HepG2 (cell line): ENCODE data around the gene ZNF331. TPM values are rescaled to one million over a fixed set of nuclear protein-coding genes. Genes with fewer than 3 reads are reported as not detected.

Experiments
- ATAC-seq: fragments of 200-7000 bp; cut with Tn5 transposase; 3 replicates; pipeline ENCODE4 v1.9.1; 2020; ENCODE audit warnings: mild to moderate bottlenecking, moderate library complexity
- BruUV-seq: library from RNA; stranded (reverse); fragments of 400-500 nt; replicated peaks from 2 replicates; lab custom pipeline; 2021; lab: Mats Ljungman, UMichigan
- CTCF ChIA-PET: fragments of 300-600 bp; formaldehyde crosslinking; extraction: SDS; loops from one replicate; lab custom pipeline; 2021; ENCODE audit warnings: low total read pairs, inconsistent platforms, low intra/inter-chr PET ratio; lab: Yijun Ruan, JAX
- POLR2A ChIA-PET: fragments of 350-600 bp; sonication (Branson Sonifier 250); formaldehyde crosslinking; loops from one replicate; lab custom pipeline; 2020; ENCODE audit warnings: antibody characterized with exemption, inconsistent platforms; lab: Yijun Ruan, JAX
- DNase-seq: peaks from one replicate; pipeline ENCODE4 v3.0.0-alpha.2; 2015; ENCODE audit warnings: low spot score
- FAIRE-seq: peaks from 3 replicates; lab custom pipeline; 2011; peaks lifted over from hg19 to GRCh38; lab: Jason Lieb, UNC
- H2AFZ ChIP-seq: one replicate; pipeline ENCODE4 v1.6.1; 2011; ENCODE audit warnings: low read length, inconsistent platforms
- H3K27ac ChIP-seq: fragments of 300-600 bp; 3 replicates; pipeline ENCODE4 v1.8.0; 2011; ENCODE audit warnings: mixed run types, mild to moderate bottlenecking, mixed read lengths, low read length, inconsistent platforms; ENCODE audit not compliant: insufficient read depth; ENCODE audit errors: extremely low read length
- H3K27me3 ChIP-seq, 2 experiments: fragments of 200-600 bp in 1 of 2; 2 replicates in 1 of 2; 3 replicates in 1 of 2; pipeline versions ENCODE4 v1.6.0 to v1.8.0; 2011; ENCODE audit warnings: low read length in 2 of 2, mild to moderate bottlenecking in 2 of 2, moderate library complexity in 2 of 2, inconsistent platforms in 1 of 2; ENCODE audit not compliant: insufficient read depth in 2 of 2, control insufficient read depth in 1 of 2
- H3K36me3 ChIP-seq, 2 experiments: fragments of 200-600 bp in 1 of 2; replicated peaks in 1 of 2; 2 replicates in 1 of 2; 3 replicates in 1 of 2; pipeline versions ENCODE4 v1.5.1 to v1.8.0; 2011; ENCODE audit warnings: low read length in 2 of 2, inconsistent platforms in 1 of 2; ENCODE audit not compliant: insufficient read depth in 2 of 2, control insufficient read depth in 1 of 2
- H3K4me1 ChIP-seq: 2 replicates; pipeline ENCODE4 v1.5.1; 2012; ENCODE audit warnings: low read length, inconsistent platforms; ENCODE audit not compliant: insufficient read depth
- H3K4me2 ChIP-seq: 2 replicates; pipeline ENCODE4 v1.6.0; 2011; ENCODE audit warnings: low read depth, low read length, inconsistent platforms
- H3K4me3 ChIP-seq, 3 experiments: fragments of 200-600 bp in 1 of 3; sonication (generic), shearing (Covaris generic) in 1 of 3; replicated peaks in 1 of 3; 2 replicates each; pipeline ENCODE4 v1.5.1; 2011 to 2016; ENCODE audit warnings: low read length in 3 of 3, inconsistent platforms in 2 of 3, low read depth in 2 of 3, mild to moderate bottlenecking in 2 of 3, control low read depth in 1 of 3, mixed read lengths in 1 of 3; ENCODE audit not compliant: insufficient read depth in 1 of 3
- H3K79me2 ChIP-seq: one replicate; pipeline ENCODE4 v1.6.1; 2011; ENCODE audit warnings: low read length, inconsistent platforms; ENCODE audit not compliant: insufficient read depth
- H3K9ac ChIP-seq: 2 replicates; pipeline ENCODE4 v1.6.0; 2011; ENCODE audit warnings: mild to moderate bottlenecking, low read depth, low read length, inconsistent platforms; ENCODE audit not compliant: insufficient read depth
- H3K9me3 ChIP-seq: 2 replicates; pipeline ENCODE4 v1.5.1; 2012; ENCODE audit warnings: mild to moderate bottlenecking, low read length
- H4K20me1 ChIP-seq: 2 replicates; pipeline ENCODE4 v1.6.0; 2011; ENCODE audit warnings: inconsistent platforms, mild to moderate bottlenecking, low read length, moderate library complexity; ENCODE audit not compliant: insufficient read depth
- EED ChIP-seq: sonication (generic); formaldehyde crosslinking; IDR thresholded peaks from 2 replicates; pipeline ENCODE4 v1.5.0; 2020; ENCODE audit warnings: mild to moderate bottlenecking, missing genetic modification reagents
- ETV6 ChIP-seq: sonication (generic); formaldehyde crosslinking; conservative IDR thresholded peaks from 2 replicates; pipeline ENCODE4 v1.4.0; 2020; ENCODE audit warnings: missing genetic modification reagents
- GABPA ChIP-seq, 2 experiments: IDR thresholded peaks; 2 replicates each; pipeline ENCODE4 v1.6.1; 2011 to 2016; ENCODE audit warnings: low read depth in 2 of 2, low read length in 1 of 2, missing biosample characterization in 1 of 2, missing genetic modification characterization in 1 of 2
- NKX3-1 ChIP-seq: sonication (generic); formaldehyde crosslinking; IDR thresholded peaks from 2 replicates; pipeline ENCODE4 v1.5.0; 2020; ENCODE audit warnings: missing genetic modification reagents
- RBM39 ChIP-seq: fragments of 200-400 bp; formaldehyde crosslinking; IDR thresholded peaks from one replicate; pipeline ENCODE4 v1.6.1; 2018; ENCODE audit warnings: antibody characterized with exemption, mild to moderate bottlenecking, low read depth, low read length; ENCODE audit not compliant: poor library complexity, severe bottlenecking
- SOX6 ChIP-seq, 2 experiments: fragments of 450-650 bp in 1 of 2; sonication (generic) in 1 of 2; formaldehyde crosslinking in 1 of 2; IDR thresholded peaks; 2 replicates each; pipeline versions ENCODE4 v1.4.0 to v1.6.1; 2017 to 2020; ENCODE audit warnings: antibody characterized with exemption in 1 of 2, mild to moderate bottlenecking in 1 of 2, missing genetic modification reagents in 1 of 2
- SP5 ChIP-seq: IDR thresholded peaks from 2 replicates; pipeline ENCODE4 v1.6.1; 2016; ENCODE audit warnings: low read depth, borderline replicate concordance
- ZNF260 ChIP-seq: sonication (generic); formaldehyde crosslinking; IDR thresholded peaks from 2 replicates; pipeline ENCODE4 v1.4.0; 2020; ENCODE audit warnings: missing genetic modification reagents, low read depth, mild to moderate bottlenecking, borderline replicate concordance
- ZNF7 ChIP-seq: IDR thresholded peaks from 2 replicates; pipeline ENCODE4 v1.6.1; 2016; ENCODE audit warnings: missing biosample characterization, missing genetic modification reagents
- ZNF75D ChIP-seq: sonication (generic); formaldehyde crosslinking; IDR thresholded peaks from 2 replicates; pipeline ENCODE4 v1.8.1; 2023; ENCODE audit warnings: missing genetic modification reagents, mild to moderate bottlenecking, borderline replicate concordance
- ZSCAN22 ChIP-seq: sonication (generic); formaldehyde crosslinking; IDR thresholded peaks from 2 replicates; pipeline ENCODE4 v1.4.0; 2020; ENCODE audit warnings: mild to moderate bottlenecking, missing genetic modification reagents
- WGBS: methylation state at CpG from one replicate; pipeline ENCODE4 v1.1.6; 2017; ENCODE audit warnings: low lambda C conversion rate; 5-methylcytosine and 5-hydroxymethylcytosine counted together
- in situ Hi-C: cut with HindIII; loops from 2 replicates; pipeline ENCODE4 v1.10.0; 2017; ENCODE audit warnings: low pct_unique_long_range_greater_than_20kb; ENCODE audit not compliant: extremely low pct_ligation_motif_present
- intact Hi-C: fragments of 100-400 bp; cut with micrococcal nuclease; formaldehyde crosslinking; loops from one replicate; pipeline ENCODE4 v1.10.0; 2022; ENCODE audit not compliant: unreplicated experiment
- polyA plus RNA-seq, 8 experiments: library from polyadenylated mRNA; depleted of rRNA in 3 of 8; stranded (reverse) in 7 of 8; unstranded in 1 of 8; fragments of >200 nt; fragmentation: Illumina TruSeq in 4 of 8; extraction: Trizol in 4 of 8; gene quantifications; 2 replicates each; pipeline versions ENCODE4 v1.2.1 to v1.2.3, GENCODE V29; 2011 to 2016; ENCODE audit warnings: low read depth in 4 of 8, missing spikeins in 1 of 8, mixed read lengths in 1 of 8; ENCODE audit not compliant: insufficient read depth in 1 of 8
- total RNA-seq, 5 experiments: library from RNA; depleted of rRNA; stranded (reverse); fragments of >200 nt; fragmentation: Illumina TruSeq; extraction: Trizol; gene quantifications; 2 replicates each; pipeline ENCODE4 v1.2.3, GENCODE V29; 2016; ENCODE audit warnings: low read depth in 1 of 5
- TF ChIP-seq, protein P1 (sequence below): sonication (generic); formaldehyde crosslinking; IDR thresholded peaks from 2 replicates; pipeline ENCODE4 v1.9.0; 2021; ENCODE audit warnings: missing genetic modification reagents, borderline replicate concordance
- TF ChIP-seq, protein P2 (sequence below): sonication (generic); formaldehyde crosslinking; IDR thresholded peaks from 2 replicates; pipeline ENCODE4 v1.4.0; 2020; ENCODE audit warnings: mild to moderate bottlenecking, missing genetic modification reagents
- TF ChIP-seq, protein P3 (sequence below): IDR thresholded peaks from 2 replicates; pipeline ENCODE4 v1.6.1; 2018; ENCODE audit warnings: missing genetic modification reagents
- TF ChIP-seq, protein P4 (sequence below): sonication (generic); formaldehyde crosslinking; IDR thresholded peaks from 2 replicates; pipeline ENCODE4 v1.5.1; 2020; ENCODE audit warnings: mild to moderate bottlenecking, moderate library complexity, missing genetic modification reagents

The ZNF331 gene
- total and polyA plus RNA-seq, 2 of the 13 experiments (the other 11 are each of a cell fraction or from before 2014, with no cell fraction given): 8.2 to 13.3 TPM

DNA sequence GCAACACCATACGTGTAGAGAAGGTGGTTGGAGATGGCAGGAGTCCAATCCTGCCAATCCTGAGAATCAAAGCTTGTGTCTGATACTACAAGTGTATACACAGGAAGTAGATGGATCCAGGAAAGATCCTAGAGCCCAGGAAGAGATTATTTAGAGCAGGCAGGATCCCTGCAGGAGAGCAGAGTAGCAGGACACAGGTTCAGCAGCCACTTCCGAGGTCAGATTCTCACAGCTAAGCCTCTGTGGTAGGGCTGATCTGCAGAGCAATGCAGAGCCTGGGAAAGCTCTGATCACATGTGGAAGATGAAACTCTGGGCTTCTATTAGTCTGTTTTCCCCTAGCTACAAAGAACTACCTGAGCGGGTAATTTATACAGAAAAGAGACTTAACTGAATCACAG lies 28.5 kb upstream of the ZNF331 start:
- H3K9me3 ChIP-seq: no peaks in the 10 kb centered on the region
- TF ChIP-seq ZSCAN22 (CRISPR knock-in tag) (no peak), NKX3-1 (no peak), RBM39 (no peak), ETV6 (CRISPR knock-in tag) (no peak), ZNF260 (CRISPR knock-in tag) (no peak), EED (CRISPR knock-in tag) (no peak), ZNF75D (no peak), ZNF7 (peak; percentile 59), GABPA (IDR thresholded peaks at IDR 0.05; ENCODE audit: low read depth, low read length) (no peak), GABPA (CRISPR knock-in tag; IDR thresholded peaks at IDR 0.05; ENCODE audit: low read depth) (peak; percentile 31; the same call in 1 of the 2 replicates), SOX6 (IDR thresholded peaks at IDR 0.05) (no peak), SOX6 (CRISPR knock-in tag; IDR thresholded peaks at IDR 0.05) (no peak), SP5 (CRISPR knock-in tag) (no peak)
- TF ChIP-seq, protein P1, sequence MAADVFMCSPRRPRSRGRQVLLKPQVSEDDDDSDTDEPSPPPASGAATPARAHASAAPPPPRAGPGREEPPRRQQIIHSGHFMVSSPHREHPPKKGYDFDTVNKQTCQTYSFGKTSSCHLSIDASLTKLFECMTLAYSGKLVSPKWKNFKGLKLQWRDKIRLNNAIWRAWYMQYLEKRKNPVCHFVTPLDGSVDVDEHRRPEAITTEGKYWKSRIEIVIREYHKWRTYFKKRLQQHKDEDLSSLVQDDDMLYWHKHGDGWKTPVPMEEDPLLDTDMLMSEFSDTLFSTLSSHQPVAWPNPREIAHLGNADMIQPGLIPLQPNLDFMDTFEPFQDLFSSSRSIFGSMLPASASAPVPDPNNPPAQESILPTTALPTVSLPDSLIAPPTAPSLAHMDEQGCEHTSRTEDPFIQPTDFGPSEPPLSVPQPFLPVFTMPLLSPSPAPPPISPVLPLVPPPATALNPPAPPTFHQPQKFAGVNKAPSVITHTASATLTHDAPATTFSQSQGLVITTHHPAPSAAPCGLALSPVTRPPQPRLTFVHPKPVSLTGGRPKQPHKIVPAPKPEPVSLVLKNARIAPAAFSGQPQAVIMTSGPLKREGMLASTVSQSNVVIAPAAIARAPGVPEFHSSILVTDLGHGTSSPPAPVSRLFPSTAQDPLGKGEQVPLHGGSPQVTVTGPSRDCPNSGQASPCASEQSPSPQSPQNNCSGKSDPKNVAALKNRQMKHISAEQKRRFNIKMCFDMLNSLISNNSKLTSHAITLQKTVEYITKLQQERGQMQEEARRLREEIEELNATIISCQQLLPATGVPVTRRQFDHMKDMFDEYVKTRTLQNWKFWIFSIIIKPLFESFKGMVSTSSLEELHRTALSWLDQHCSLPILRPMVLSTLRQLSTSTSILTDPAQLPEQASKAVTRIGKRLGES (CRISPR knock-in tag): no peak
- TF ChIP-seq, protein P2, sequence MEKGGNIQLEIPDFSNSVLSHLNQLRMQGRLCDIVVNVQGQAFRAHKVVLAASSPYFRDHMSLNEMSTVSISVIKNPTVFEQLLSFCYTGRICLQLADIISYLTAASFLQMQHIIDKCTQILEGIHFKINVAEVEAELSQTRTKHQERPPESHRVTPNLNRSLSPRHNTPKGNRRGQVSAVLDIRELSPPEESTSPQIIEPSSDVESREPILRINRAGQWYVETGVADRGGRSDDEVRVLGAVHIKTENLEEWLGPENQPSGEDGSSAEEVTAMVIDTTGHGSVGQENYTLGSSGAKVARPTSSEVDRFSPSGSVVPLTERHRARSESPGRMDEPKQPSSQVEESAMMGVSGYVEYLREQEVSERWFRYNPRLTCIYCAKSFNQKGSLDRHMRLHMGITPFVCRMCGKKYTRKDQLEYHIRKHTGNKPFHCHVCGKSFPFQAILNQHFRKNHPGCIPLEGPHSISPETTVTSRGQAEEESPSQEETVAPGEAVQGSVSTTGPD (CRISPR knock-in tag): no peak
- TF ChIP-seq, protein P3, sequence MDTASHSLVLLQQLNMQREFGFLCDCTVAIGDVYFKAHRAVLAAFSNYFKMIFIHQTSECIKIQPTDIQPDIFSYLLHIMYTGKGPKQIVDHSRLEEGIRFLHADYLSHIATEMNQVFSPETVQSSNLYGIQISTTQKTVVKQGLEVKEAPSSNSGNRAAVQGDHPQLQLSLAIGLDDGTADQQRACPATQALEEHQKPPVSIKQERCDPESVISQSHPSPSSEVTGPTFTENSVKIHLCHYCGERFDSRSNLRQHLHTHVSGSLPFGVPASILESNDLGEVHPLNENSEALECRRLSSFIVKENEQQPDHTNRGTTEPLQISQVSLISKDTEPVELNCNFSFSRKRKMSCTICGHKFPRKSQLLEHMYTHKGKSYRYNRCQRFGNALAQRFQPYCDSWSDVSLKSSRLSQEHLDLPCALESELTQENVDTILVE (CRISPR knock-in tag): no peak
- TF ChIP-seq, protein P4, sequence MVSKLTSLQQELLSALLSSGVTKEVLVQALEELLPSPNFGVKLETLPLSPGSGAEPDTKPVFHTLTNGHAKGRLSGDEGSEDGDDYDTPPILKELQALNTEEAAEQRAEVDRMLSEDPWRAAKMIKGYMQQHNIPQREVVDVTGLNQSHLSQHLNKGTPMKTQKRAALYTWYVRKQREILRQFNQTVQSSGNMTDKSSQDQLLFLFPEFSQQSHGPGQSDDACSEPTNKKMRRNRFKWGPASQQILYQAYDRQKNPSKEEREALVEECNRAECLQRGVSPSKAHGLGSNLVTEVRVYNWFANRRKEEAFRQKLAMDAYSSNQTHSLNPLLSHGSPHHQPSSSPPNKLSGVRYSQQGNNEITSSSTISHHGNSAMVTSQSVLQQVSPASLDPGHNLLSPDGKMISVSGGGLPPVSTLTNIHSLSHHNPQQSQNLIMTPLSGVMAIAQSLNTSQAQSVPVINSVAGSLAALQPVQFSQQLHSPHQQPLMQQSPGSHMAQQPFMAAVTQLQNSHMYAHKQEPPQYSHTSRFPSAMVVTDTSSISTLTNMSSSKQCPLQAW (CRISPR knock-in tag): 0 out of 2 replicates have a peak, but pooled peaks have one; percentile 8
- H3K4me1 ChIP-seq: peaks cover 68% of the 10 kb centered on the region
- no peak overlapping the region for H3K4me2 ChIP-seq
- H3K27ac ChIP-seq: peak overlapping the region; percentile 96
- no peak overlapping the region for H2AFZ ChIP-seq
- FAIRE-seq (no peak), DNase-seq (no peak), ATAC-seq (no peak)
- 47% methylated on average over 2 of the region's 3 CpGs for WGBS
- no peaks in the 10 kb centered on the region for H3K36me3 ChIP-seq
- H3K79me2 ChIP-seq: peaks cover 2% of the 10 kb centered on the region
- intact Hi-C loops (loop anchor here (2.0 kb wide), 1 partner anchor 79 kb away; the partner anchor contains the start of gene ZNF761), in situ Hi-C loops (no loop called here)
- no TSS peak for BruUV-seq
- ChIA-PET POLR2A (interaction anchor here (1.5 kb wide), 1 partner anchor 11 kb away, joined by 5 read pairs; no protein-coding TSS in a partner anchor), CTCF (no interaction called here)
- H3K4me3 ChIP-seq: no peak overlapping the region
- no peak overlapping the region for H3K9ac ChIP-seq
- H3K27me3 ChIP-seq: no peaks in the 10 kb centered on the region
- no peaks in the 10 kb centered on the region for H4K20me1 ChIP-seq
